HTERT RPE-1 (cell line): ENCODE data around the gene SLC7A11.

Experiments
- in situ Hi-C: fragments of 300-500 bp; cut with MboI; formaldehyde crosslinking; loops from 4 replicates; pipeline ENCODE4 v1.14.3; 2020; ENCODE audit warnings: low sequenced_read_pairs

Gene SLC7A11

GRCh38 chr4:138164208-138164607 lies 77.9 kb downstream of the SLC7A11 start:
- in situ Hi-C loops: no loop called here

- in situ Hi-C loops: no loop called here
Observed at GRCh38 chr4:138163171-138163570, 79.0 kb downstream of the SLC7A11 start.

GRCh38 chr4:138162259-138162658 lies 79.9 kb downstream of the SLC7A11 start:
- in situ Hi-C loops: no loop called here

- in situ Hi-C loops: no loop called here
Observed at GRCh38 chr4:138161351-138161750, 80.8 kb downstream of the SLC7A11 start.

- in situ Hi-C loops: no loop called here
Observed at GRCh38 chr4:138158746-138159297, 83.3 kb downstream of the SLC7A11 start.

GRCh38 chr4:138140879-138141278 lies 101.3 kb downstream of the SLC7A11 start:
- in situ Hi-C loops: no loop called here

- in situ Hi-C loops: no loop called here
Observed at GRCh38 chr4:138138774-138139173, 103.4 kb downstream of the SLC7A11 start.

GRCh38 chr4:138135610-138136009 lies 106.5 kb downstream of the SLC7A11 start:
- in situ Hi-C loops: no loop called here

- in situ Hi-C loops: no loop called here
Observed at GRCh38 chr4:138118270-138118669, 123.9 kb downstream of the SLC7A11 start.

GRCh38 chr4:138115053-138115452 lies 127.1 kb downstream of the SLC7A11 start:
- in situ Hi-C loops: no loop called here

- in situ Hi-C loops: no loop called here
Observed at GRCh38 chr4:138114434-138114833, 127.7 kb downstream of the SLC7A11 start.
